H9 (cell line): ENCODE measurements around the gene CD58. TPM values are rescaled to one million over a fixed set of nuclear protein-coding genes. Genes with fewer than 3 reads are reported as not detected.

Experiments
- DNase-seq: peaks from one replicate; pipeline ENCODE4 v3.0.0-alpha.2; 2017
- H2AFZ ChIP-seq: one replicate; pipeline ENCODE4 v1.6.1; 2013; ENCODE audit warnings: mild to moderate bottlenecking, low read length, control low read depth, moderate library complexity
- H2AK5ac ChIP-seq: 2 replicates; pipeline ENCODE4 v1.6.1; 2013; ENCODE audit warnings: low read length, control low read depth, mixed read lengths; ENCODE audit not compliant: insufficient read length
- H2BK120ac ChIP-seq: one replicate; pipeline ENCODE4 v1.6.1; 2013; ENCODE audit warnings: low read depth, mild to moderate bottlenecking, low read length, control low read depth, inconsistent platforms; ENCODE audit not compliant: poor library complexity, severe bottlenecking
- H2BK12ac ChIP-seq: 2 replicates; pipeline ENCODE4 v1.6.1; 2013; ENCODE audit warnings: low read length, control low read depth, mixed read lengths, low read depth; ENCODE audit not compliant: insufficient read length
- H2BK15ac ChIP-seq: 2 replicates; pipeline ENCODE4 v1.6.1; 2013; ENCODE audit warnings: low read depth, low read length, control low read depth
- H2BK20ac ChIP-seq: one replicate; pipeline ENCODE4 v1.6.1; 2013; ENCODE audit warnings: low read depth, mild to moderate bottlenecking, low read length, control low read depth, inconsistent platforms; ENCODE audit not compliant: poor library complexity, severe bottlenecking
- H2BK5ac ChIP-seq: 2 replicates; pipeline ENCODE4 v1.6.1; 2013; ENCODE audit warnings: low read length, control low read depth, mixed read lengths; ENCODE audit not compliant: insufficient read length
- H3K14ac ChIP-seq: 2 replicates; pipeline ENCODE4 v1.6.1; 2013; ENCODE audit warnings: low read length, control low read depth; ENCODE audit not compliant: insufficient read depth
- H3K18ac ChIP-seq: 2 replicates; pipeline ENCODE4 v1.6.1; 2013; ENCODE audit warnings: low read depth, mild to moderate bottlenecking, mixed read lengths, low read length, control low read depth; ENCODE audit not compliant: insufficient read length
- H3K23ac ChIP-seq: 2 replicates; pipeline ENCODE4 v1.6.1; 2013; ENCODE audit warnings: low read length, control low read depth, mixed read lengths, low read depth; ENCODE audit not compliant: insufficient read length
- H3K23me2 ChIP-seq: 2 replicates; pipeline ENCODE4 v1.6.1; 2013; ENCODE audit warnings: low read depth, mild to moderate bottlenecking, mixed read lengths, low read length, control low read depth; ENCODE audit not compliant: insufficient read length, poor library complexity, severe bottlenecking
- H3K27ac ChIP-seq: 2 replicates; pipeline ENCODE4 v1.5.1; 2013; ENCODE audit warnings: low read length, control low read depth, mixed read lengths, low read depth; ENCODE audit not compliant: insufficient read length
- H3K27me3 ChIP-seq: 2 replicates; pipeline ENCODE4 v1.6.1; 2013; ENCODE audit warnings: low read length, control low read depth, inconsistent platforms; ENCODE audit not compliant: insufficient read depth
- H3K4ac ChIP-seq: 2 replicates; pipeline ENCODE4 v1.6.1; 2013; ENCODE audit warnings: low read depth, mild to moderate bottlenecking, control low read depth, inconsistent platforms, low read length, moderate library complexity
- H3K4me1 ChIP-seq: 2 replicates; pipeline ENCODE4 v1.6.1; 2013; ENCODE audit warnings: low read length, control low read depth, inconsistent platforms; ENCODE audit not compliant: insufficient read depth
- H3K4me2 ChIP-seq: 2 replicates; pipeline ENCODE4 v1.6.1; 2013; ENCODE audit warnings: low read length, control low read depth, mixed read lengths; ENCODE audit not compliant: insufficient read length, insufficient read depth
- H3K56ac ChIP-seq: 2 replicates; pipeline ENCODE4 v1.6.1; 2013; ENCODE audit warnings: low read depth, mild to moderate bottlenecking, mixed read lengths, low read length, control low read depth; ENCODE audit not compliant: insufficient read length
- H3K79me1 ChIP-seq: 2 replicates; pipeline ENCODE4 v1.6.1; 2013; ENCODE audit warnings: low read depth, mild to moderate bottlenecking, moderate library complexity, low read length, control low read depth, inconsistent platforms; ENCODE audit not compliant: insufficient read depth, poor library complexity, severe bottlenecking
- H3K79me2 ChIP-seq: 2 replicates; pipeline ENCODE4 v1.6.1; 2013; ENCODE audit warnings: low read length, control low read depth, inconsistent platforms; ENCODE audit not compliant: insufficient read depth
- H3K9ac ChIP-seq: 2 replicates; pipeline ENCODE4 v1.6.1; 2013; ENCODE audit warnings: low read length, control low read depth, mixed read lengths; ENCODE audit not compliant: insufficient read length; ENCODE audit errors: extremely low read depth
- H3K9me3 ChIP-seq: one replicate; pipeline ENCODE4 v1.6.1; 2013; ENCODE audit warnings: low read depth, low read length, inconsistent platforms; ENCODE audit not compliant: control insufficient read depth
- H3T11ph ChIP-seq: one replicate; pipeline ENCODE4 v1.6.1; 2013; ENCODE audit warnings: mild to moderate bottlenecking, low read length, control low read depth, inconsistent platforms
- H4K20me1 ChIP-seq: one replicate; pipeline ENCODE4 v1.6.1; 2013; ENCODE audit not compliant: control insufficient read depth, insufficient read length, insufficient read depth
- H4K5ac ChIP-seq: 2 replicates; pipeline ENCODE4 v1.6.1; 2013; ENCODE audit warnings: low read depth, mild to moderate bottlenecking, mixed read lengths, low read length, control low read depth; ENCODE audit not compliant: insufficient read length
- H4K8ac ChIP-seq: replicated peaks from 2 replicates; pipeline ENCODE4 v1.6.1; 2013; ENCODE audit warnings: low read length, control low read depth, mixed read lengths, low read depth; ENCODE audit not compliant: insufficient read length
- H4K91ac ChIP-seq: 2 replicates; pipeline ENCODE4 v1.6.1; 2013; ENCODE audit warnings: low read depth, mild to moderate bottlenecking, moderate library complexity, mixed read lengths, low read length, control low read depth; ENCODE audit not compliant: insufficient read length
- H3K27ac Mint-ChIP-seq, 3 experiments: 2 replicates in 2 of 3; 3 replicates in 1 of 3; pipeline ENCODE4 v1.8.0; 2020 to 2021; ENCODE audit warnings: mixed read lengths in 3 of 3, mild to moderate bottlenecking in 1 of 3, moderate library complexity in 1 of 3
- H3K27me3 Mint-ChIP-seq: 2 replicates; pipeline ENCODE4 v1.8.0; 2021; ENCODE audit warnings: low read depth, mild to moderate bottlenecking, moderate library complexity, mixed read lengths
- H3K36me3 Mint-ChIP-seq, 3 experiments: 2 replicates in 2 of 3; 3 replicates in 1 of 3; pipeline ENCODE4 v1.8.0; 2020 to 2021; ENCODE audit warnings: low read depth in 3 of 3, mixed read lengths in 3 of 3; ENCODE audit not compliant: insufficient read depth in 1 of 3
- H3K4me1 Mint-ChIP-seq, 2 experiments: 2 replicates each; pipeline ENCODE4 v1.8.0; 2020; ENCODE audit warnings: mixed read lengths in 2 of 2
- H3K4me3 Mint-ChIP-seq, 2 experiments: 2 replicates in 1 of 2; 3 replicates in 1 of 2; pipeline ENCODE4 v1.8.0; 2020 to 2021; ENCODE audit warnings: mild to moderate bottlenecking in 2 of 2, mixed read lengths in 2 of 2, moderate library complexity in 1 of 2
- H3K9me3 Mint-ChIP-seq, 2 experiments: 2 replicates in 1 of 2; 3 replicates in 1 of 2; pipeline ENCODE4 v1.8.0; 2020; ENCODE audit warnings: mild to moderate bottlenecking in 2 of 2, mixed read lengths in 2 of 2, moderate library complexity in 1 of 2
- WGBS: extraction: QIAGEN DNeasy Blood & Tissue Kit; methylation state at CpG from one replicate; pipeline ENCODE4 v1.1.7; 2013; ENCODE audit warnings: missing lambda C conversion rate, low lambda C conversion rate, mixed read lengths; ENCODE audit not compliant: insufficient read length; ENCODE audit errors: extremely low coverage; 5-methylcytosine and 5-hydroxymethylcytosine counted together
- total RNA-seq: library from RNA; stranded (reverse); gene quantifications from 2 replicates; pipeline ENCODE4 v1.2.1, GENCODE V29; 2021
- TF ChIP-seq, protein P1 (sequence below): fragments of 200-600 bp; sonication (generic); conservative IDR thresholded peaks from 3 replicates; pipeline ENCODE4 v1.8.0; 2021; ENCODE audit warnings: antibody characterized with exemption, mild to moderate bottlenecking

The CD58 gene
- total RNA-seq, 1 experiment from 2014 or later = 4.3 TPM

DNA sequence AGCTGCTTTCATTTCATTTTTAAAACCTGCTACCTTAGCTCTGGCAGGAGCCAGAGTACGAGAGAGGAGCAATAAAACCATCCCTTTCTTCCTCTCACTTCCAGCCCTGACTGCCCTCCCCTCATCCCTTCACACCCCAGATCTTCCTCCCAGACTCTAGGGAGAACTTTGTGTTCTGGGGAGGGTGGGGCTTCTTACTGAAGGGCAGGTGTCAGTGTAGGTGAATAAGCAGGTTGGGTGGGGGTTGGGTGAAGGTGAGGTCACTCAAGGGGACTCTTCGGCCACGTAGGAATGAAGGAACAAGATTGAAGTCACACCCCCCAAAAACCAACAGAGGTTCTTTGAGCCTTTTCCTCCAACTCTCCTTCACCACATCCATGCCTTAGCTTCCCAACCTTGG lies 88.9 kb downstream of the CD58 start:
- Histone ChIP-seq H3K79me1 (no peaks in the 10 kb centered on the region), H3K79me2 (no peaks in the 10 kb centered on the region), H3K56ac (no peak overlapping the region), H4K8ac (no peak overlapping the region), H4K5ac (no peak overlapping the region), H2BK12ac (no peak overlapping the region), H3K4me2 (no peak overlapping the region), H2BK20ac (no peak overlapping the region), H3K27ac (no peak overlapping the region), H2AFZ (no peak overlapping the region), H3K27me3 (no peaks in the 10 kb centered on the region), H3T11ph (no peak overlapping the region), H3K23ac (no peak overlapping the region), H3K14ac (no peak overlapping the region), H4K20me1 (no peaks in the 10 kb centered on the region), H3K18ac (no peak overlapping the region), H3K4ac (no peak overlapping the region), H3K23me2 (no peaks in the 10 kb centered on the region), H2BK15ac (no peak overlapping the region), H2BK120ac (no peak overlapping the region), H3K9me3 (no peaks in the 10 kb centered on the region), H3K9ac (no peak overlapping the region), H2AK5ac (no peak overlapping the region), H3K4me1 (no peaks in the 10 kb centered on the region; the same call in 1 of the 2 replicates), H4K91ac (no peak overlapping the region), H2BK5ac (no peak overlapping the region)
- no peak overlapping the region for H3K27ac Mint-ChIP-seq
- no peaks in the 10 kb centered on the region for H3K9me3 Mint-ChIP-seq
- no peaks in the 10 kb centered on the region for H3K27me3 Mint-ChIP-seq
- no peak overlapping the region for H3K4me3 Mint-ChIP-seq
- TF ChIP-seq, protein P1, sequence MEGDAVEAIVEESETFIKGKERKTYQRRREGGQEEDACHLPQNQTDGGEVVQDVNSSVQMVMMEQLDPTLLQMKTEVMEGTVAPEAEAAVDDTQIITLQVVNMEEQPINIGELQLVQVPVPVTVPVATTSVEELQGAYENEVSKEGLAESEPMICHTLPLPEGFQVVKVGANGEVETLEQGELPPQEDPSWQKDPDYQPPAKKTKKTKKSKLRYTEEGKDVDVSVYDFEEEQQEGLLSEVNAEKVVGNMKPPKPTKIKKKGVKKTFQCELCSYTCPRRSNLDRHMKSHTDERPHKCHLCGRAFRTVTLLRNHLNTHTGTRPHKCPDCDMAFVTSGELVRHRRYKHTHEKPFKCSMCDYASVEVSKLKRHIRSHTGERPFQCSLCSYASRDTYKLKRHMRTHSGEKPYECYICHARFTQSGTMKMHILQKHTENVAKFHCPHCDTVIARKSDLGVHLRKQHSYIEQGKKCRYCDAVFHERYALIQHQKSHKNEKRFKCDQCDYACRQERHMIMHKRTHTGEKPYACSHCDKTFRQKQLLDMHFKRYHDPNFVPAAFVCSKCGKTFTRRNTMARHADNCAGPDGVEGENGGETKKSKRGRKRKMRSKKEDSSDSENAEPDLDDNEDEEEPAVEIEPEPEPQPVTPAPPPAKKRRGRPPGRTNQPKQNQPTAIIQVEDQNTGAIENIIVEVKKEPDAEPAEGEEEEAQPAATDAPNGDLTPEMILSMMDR = no peak
- no peaks in the 10 kb centered on the region for H3K36me3 Mint-ChIP-seq
- DNase-seq = no peak
- peaks cover 15 to 22% of the 10 kb centered on the region in 2 experiments for H3K4me1 Mint-ChIP-seq
- WGBS = no CpG with 5 or more reads among the region's 3 CpGs
